ENCODE measurements around the gene AGK.
"Not testable (repeated sequence)": the region's sequence is repeated elsewhere in the genome, so short reads cannot be mapped to it uniquely, and the experiment has no call there.

AGK gene

DNA sequence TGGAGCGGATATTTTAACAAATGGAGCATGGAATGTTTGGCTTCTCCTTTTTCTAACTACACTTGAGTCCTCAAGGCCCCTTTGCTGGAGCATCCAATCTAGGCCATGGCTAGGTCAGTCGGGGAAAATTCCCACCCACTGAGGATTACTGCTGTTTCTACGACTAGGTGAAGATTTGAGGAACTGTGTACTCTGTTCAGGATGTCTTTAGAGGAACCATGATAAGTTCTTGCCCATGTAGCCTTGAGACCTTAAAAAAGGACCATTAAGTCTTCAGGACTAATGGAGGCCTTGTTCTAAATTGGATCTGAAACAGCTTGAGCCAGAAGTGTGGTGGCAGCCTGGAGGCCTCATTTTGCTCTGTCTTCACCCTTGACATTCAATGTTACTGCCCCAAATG, 6.2 kb downstream of the AGK start:
- DNase-seq (ENCODE audit: low read depth in 2 of 2): no peak

DNA sequence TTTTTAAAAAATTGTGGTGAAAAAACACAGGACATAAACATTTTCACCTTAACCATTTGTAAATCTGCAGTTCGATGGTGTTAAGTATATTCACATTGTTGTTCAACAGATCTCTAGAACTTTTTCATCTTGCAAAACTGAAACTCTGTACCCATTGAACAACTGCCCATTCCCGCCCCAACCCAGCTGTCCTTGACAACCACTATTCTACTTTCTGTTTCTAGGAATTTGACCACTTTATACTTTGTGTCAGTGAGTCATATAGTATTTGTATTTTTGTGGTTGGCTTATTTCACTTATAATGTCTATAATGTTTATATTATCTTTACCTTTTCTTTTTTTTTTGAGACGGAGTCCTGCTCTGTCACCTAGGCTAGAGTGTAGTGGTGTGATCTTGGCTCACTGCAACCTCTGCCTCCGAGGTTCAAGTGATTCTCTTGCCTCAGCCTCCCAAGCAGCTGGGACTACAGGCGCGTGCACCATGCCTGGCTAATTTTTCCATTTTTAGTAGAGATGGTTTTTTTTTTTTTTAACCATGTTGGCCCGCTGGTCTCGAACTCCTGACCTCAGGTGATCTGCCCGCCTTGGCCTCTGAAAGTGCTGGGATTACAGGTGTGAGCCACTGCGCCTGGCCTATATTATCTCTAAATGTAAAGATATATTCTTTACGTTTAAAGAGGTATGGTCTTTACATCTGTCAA, 6.8 kb downstream of the AGK start:
- not testable (repeated sequence) for DNase-seq (ENCODE audit: low read depth in 2 of 2)

DNA sequence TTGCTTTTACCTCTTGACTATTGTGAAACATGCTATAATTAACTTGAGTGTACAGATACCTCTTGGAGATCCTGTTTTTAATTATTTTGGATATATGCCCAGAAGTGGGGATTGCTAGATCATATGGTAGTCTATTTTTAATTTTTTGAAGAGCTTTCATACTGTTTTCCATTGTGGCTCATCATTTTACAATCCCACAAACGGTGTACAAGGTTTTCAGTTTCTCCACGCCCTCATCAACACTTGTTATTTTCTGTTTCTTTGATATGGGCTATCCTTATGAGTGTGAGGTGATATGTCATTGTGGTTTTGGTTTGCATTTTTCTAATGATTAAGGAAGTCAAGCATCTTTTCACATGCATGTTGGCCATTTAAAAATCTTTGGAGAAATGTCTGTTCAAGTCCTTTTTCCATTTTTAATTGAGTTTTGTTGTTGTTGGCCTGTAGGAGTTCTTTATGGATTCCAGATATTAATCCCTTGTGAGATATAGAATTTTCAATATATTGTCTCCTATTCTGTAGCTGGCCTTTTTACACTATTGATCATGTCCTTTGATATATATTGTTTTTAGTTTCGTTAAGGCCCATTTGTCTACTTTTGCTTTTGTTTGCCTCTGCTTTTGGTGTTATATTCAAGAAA, 7.5 kb downstream of the AGK start:
- no peak for DNase-seq (ENCODE audit: low read depth in 2 of 2)

DNA sequence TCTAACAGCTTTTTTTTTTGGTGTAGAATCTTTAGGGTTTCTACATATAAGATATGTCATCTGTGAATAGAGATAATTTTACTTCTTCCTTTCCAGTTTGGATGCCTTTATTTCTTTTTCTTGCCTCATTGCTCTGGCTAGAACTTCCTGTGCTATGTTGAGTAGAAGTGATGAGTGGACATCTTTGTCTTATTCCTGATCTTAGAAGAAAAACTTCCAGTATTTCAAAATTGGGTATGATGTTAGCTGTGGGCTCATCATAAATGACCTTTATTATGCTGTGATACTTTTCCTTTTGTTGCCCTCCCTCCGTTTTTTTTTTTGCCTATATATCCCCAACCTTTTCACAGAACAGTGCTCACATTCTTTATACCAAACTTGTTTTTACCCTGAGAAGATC, 8.8 kb downstream of the AGK start:
- no peak for DNase-seq (ENCODE audit: low read depth in 2 of 2)

DNA sequence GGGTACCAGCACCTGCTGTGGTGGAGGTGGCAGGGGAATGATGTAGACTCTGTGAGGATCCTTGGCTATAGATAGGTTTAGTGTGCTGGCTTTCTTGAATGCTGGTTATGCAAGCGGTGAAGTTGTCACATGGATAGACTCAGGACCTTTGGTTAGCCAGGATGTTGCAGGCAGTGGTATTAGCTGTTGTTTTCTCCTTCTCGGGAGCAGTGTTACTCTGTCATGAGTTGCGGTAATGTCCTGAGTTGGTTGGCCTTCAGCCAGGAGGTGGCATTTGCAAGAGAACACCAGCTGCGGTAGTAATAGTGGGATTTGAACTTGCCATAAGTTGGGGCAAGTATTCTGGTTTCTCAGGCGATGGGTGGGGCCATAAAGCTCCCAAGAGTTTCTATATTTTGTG, 10.8 kb downstream of the AGK start:
- DNase-seq (ENCODE audit: low read depth in 2 of 2): no peak

DNA sequence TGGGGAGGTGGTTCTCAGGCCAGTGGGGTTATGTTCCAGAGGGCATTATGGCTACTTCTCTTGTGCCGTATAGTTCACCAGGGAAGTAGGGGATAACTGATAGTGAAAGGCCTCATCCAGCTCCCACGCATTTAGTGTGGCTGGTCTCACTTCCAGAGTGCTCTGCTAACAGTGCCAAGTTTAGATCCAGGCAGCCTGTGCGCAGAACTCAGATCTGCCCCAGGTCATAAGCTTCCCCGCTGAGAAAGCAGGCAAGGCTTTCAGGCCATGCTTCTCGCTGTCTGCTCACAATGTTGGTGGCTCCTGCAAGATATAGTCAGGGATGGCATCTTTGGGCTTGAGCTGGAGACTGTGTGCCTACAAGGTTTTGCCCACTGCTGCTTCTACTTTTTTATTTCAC, 11.3 kb downstream of the AGK start:
- DNase-seq (ENCODE audit: low read depth in 2 of 2): no peak

DNA sequence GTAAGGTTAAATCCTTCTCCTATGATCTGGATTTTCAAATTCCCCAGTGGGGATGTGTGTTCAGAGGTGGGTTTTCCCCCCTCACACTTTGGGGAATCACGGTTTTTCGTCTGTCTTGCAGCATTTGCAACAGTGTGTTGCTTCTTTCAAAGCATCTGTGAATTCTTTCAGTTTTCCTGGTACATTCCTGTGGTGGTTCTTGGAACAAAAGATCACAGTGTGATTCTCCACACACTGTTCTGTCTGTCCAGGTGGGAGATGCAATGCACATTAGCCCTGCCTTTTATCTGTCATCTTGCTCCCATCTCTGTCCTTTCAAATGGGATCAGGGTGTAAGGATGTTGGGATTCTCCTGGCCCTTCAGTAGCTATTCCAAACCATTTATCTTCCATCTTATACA, 11.8 kb downstream of the AGK start:
- no peak for DNase-seq (ENCODE audit: low read depth in 2 of 2)

DNA sequence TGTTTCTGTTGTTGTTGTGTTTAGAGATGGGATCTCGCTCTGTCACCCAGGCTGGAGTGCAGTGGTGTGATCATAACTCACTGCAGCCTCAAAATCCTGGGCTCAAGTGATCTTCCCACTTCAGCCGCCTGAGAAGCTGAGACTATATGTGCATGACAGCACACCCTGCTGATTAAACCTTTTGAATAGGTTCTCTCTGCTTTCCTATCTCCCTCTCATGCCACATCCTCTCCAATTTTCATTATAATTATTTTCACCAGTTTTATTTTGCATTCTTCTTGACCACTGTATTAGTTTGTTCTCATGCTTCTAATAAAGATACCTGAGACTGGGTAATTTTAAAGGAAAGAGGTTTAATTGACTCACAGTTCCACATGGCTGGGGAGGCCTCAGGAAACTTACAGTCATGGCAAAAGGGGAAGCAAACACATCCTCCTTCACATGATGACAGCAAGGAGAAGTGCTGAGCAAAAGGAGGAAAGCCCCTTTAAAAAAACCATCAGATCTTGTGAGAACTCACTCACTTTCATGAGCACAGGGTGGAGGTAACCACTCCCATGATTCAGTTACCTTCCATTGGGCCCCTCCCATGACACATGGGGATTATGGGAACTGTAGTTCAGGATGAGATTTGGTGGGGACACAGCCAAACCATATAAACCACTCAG, 12.9 kb downstream of the AGK start:
- DNase-seq (ENCODE audit: low read depth in 2 of 2): no peak

DNA sequence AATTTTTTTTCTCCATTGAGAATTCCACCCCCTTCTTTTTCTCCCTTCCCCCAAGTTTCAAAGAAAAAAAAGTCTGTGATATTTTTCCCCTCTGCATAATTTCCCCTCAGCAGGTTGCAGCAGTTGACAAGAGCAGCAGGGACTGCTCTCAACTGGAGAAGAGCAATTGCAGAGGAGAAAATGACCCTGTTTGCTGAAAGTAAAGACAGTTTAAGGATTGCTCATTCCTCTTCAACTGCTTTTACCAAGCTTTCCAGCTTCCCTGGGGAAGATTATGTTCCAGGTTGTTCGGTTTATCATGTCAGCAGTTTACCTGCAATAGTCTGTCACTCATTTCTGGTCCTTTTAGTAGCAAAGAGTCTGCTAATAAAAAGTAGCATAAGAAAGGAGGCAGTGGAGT, 16.2 kb downstream of the AGK start:
- DNase-seq (ENCODE audit: low read depth in 2 of 2): no peak

DNA sequence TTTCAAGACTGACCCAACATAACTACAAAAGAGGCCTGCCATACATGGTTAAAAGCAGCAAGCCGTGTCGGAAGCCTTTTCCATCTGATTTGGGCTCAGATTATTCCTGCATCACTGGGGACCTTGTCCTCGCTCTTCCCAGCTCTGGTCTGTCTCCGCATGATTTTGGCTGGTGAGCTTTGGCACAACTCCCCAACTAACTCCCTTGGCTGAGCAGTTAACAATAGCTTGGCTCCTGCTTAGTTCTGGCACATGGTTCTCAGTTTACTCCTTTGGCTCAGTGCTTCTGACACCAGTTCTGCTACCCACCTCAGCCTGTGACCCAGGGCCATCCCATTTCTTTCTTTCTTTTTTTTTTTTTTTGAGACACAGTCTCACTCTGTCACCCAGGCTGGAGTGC, 17.0 kb downstream of the AGK start:
- DNase-seq (ENCODE audit: low read depth in 2 of 2): no peak

DNA sequence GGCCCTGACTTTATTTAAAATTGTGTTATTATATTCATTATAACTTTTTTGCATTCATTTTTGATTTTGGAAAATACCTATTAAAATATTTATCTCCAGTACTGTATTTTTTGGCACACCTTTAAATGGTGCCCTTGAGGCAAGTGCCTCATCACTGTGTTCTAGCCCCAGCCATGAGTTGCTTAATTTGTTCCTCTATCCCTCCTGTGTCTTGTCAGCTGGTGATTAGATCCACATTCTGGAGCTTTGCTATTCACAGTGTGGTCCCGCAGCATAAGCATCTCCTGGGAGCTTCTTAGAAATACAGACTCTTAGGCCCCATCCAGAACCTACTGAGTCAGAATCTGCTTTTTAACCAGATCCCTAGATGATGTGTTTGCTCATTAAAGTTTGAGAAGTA, 19.8 kb downstream of the AGK start:
- no peak for DNase-seq (ENCODE audit: low read depth in 2 of 2)

DNA sequence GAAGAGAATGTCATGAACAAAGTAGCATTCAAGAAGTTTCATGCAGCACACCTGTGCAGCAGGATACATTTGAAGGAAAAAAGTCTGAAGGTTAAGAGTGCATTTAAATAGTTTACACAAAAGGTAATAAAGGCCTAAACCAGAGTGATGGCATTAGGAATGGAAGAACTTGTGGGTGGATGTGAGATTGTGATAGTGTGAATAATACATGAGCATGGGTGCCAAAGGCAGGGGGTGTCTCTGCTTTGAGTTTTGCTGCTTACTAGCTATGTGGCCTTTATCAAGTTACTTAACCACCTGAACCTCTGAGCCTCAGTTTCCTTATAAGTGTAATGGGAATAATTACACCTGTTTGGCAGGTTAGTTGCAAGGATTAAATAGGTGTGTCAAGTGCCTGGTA, 21.0 kb downstream of the AGK start:
- no peak for DNase-seq (ENCODE audit: low read depth in 2 of 2)

DNA sequence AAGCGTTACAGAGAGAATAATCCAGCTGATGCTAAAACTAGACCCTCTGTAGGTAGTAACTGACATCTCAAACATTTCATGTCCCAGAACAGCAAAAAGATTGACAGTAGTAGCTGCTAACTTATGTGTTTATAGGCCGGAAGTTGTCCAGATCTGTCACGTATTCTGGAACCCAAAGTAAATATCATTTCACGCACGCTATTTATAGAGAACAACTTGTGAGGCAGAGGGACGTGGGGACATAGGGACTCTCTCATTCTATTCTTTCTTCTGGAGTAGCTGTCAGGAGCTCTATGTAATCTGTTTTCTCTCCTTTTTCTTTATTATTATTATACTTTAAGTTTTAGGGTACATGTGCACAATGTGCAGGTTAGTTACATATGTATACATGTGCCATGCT, 22.3 kb downstream of the AGK start:
- DNase-seq (ENCODE audit: low read depth in 2 of 2): no peak

DNA sequence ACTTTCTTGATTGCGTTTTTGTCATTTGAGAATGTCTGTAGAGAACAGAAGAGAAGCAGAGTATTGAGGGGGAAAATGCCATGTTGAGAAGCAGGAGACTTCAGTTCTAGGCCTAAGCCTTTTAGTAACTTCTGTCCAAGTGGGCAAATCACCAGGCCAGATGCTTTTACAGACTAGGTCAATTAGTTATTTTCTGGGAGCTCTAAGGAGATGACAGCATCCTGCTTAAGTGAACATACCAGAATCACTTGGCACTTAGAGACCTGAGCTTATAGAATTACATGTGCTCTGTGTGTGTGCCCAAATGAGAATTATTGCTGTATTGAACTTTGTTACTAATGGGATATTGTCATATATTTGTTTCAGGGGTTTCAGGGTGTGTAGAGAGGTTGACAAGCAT, 24.0 kb downstream of the AGK start:
- no peak for DNase-seq (ENCODE audit: low read depth in 2 of 2)

DNA sequence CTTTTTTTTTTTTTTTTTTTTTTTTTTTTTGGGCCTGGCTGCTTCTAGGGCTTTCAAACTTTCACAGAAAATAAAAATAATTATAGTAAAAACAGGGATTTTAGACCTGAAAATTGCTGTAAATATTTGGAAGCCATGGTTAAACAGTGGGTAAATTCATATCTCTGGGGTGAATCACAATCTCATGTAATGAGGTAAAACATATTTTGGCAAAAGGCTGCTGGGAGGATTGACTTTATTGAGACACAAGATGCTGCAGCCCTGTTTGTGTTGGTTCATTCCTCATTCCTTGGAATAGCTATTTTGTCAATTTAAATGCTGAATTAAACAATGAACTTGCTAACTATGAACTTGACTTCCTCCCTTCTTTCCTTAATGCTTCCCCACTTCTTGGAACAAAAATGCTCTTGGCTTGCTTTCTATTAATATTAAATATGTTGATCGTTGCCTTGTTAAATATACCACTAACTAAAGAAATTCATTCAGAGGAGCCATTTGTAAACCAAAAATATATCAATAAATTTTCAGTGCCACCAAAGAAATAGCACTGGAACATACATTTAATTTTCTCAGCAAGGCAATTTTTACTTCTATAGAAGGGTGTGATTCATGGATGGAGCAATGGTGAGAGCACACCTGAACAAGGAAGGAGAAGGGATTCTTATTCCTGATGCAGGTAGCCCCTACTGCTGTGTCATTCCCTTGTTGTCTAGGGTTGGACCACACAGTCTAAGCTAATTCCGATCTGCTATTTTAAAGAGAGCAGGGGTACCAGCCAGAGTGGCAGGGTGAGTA, 24.6 kb downstream of the AGK start:
- DNase-seq (ENCODE audit: low read depth in 2 of 2): no peak

DNA sequence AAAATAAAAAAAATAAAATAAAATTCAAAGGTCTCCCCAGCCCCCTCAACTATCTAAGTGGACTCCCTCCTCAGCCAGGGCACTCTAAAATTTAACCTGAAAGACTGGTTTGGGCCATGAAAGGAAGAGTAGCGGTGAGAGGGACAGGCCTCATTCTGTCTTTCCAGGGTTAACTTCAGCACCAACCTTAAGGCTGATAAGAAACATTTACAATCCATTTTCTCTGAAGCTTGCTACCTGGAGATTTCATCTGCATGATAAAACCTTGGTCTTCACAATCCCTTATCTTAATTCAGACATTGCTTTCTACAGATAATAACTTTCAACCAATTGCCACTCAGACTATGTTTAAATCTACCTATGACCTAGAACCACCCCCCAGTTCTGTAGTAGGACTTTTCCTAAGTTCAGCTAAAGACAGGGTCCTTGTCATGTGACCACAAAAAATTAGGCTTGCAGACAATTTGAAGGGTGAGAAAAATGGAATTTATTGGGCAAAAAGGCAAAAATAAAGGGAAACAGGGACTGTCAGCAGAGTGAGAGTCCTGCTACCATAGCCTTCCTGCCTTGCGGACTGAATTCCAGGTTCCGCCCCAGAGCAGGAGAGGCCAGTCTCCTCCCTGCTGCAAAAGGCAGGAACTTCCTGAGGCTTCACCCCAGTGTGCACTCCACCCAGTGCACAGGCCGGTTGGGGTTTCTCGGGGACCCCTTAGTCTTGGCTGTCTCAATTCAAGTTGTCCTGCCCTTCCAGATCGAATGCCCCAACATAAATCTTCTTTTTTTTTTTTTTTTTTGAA, 26.0 kb downstream of the AGK start:
- no peak for DNase-seq (ENCODE audit: low read depth in 2 of 2)

DNA sequence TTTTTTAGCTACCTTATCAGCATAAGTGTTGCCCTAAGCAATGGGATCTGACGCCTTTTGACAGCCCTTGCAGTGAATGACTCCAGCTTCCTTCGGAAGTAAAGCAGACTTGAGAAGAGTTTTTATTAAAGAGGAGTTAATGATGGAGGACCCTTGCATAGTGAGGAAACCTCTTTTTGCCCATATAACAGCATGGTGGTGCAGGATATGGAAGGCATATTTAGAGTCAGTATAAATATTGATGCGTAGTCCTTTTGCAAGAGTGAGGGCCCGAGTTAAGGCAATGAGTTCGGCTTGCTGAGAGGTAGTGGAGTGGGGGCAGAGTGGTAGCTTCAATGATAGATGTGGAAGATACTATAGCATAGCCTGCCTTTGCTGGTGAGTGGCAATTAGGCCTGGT, 28.7 kb downstream of the AGK start:
- not testable (repeated sequence) for DNase-seq (ENCODE audit: low read depth in 2 of 2)

DNA sequence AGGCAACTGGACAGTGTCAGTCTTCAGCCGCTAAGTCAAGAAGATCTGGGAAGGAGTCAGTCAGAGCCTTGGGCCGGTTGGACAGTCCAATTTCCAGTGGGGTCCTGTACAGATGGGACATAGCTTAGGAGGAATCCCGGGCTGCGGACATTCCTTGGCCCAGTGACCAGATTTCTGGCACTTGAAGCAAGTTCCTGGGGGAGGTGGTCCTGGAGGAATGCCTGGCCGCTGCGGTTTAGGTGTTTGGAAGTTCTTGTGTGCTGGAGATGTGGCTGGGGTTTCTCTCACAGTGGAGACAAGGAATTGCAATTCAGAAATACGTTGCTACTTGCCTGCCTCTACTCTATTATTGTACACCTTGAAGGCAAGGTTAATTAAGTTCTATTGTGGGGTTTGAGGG, 30.9 kb downstream of the AGK start:
- not testable (repeated sequence) for DNase-seq (ENCODE audit: low read depth in 2 of 2)

DNA sequence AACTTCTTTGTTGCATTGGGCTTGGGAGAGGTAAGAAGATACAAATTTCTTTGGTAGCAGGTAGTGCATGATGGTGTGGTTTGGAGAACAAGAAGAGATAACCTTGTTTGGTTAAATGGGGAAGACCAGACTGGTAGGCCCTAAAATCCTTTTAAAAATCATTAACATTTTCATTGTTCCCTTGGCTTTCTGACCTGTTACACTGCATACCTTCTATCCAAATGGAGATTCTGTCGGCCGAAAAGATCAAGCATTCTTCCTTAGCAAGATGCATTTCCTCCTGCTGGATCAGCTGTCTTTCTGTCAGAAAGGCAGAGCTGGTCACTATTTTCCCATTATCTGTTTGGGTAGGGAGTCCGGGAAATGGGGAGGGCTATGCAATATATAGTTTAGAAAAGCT, 33.7 kb downstream of the AGK start:
- DNase-seq (ENCODE audit: low read depth in 2 of 2): no peak

DNA sequence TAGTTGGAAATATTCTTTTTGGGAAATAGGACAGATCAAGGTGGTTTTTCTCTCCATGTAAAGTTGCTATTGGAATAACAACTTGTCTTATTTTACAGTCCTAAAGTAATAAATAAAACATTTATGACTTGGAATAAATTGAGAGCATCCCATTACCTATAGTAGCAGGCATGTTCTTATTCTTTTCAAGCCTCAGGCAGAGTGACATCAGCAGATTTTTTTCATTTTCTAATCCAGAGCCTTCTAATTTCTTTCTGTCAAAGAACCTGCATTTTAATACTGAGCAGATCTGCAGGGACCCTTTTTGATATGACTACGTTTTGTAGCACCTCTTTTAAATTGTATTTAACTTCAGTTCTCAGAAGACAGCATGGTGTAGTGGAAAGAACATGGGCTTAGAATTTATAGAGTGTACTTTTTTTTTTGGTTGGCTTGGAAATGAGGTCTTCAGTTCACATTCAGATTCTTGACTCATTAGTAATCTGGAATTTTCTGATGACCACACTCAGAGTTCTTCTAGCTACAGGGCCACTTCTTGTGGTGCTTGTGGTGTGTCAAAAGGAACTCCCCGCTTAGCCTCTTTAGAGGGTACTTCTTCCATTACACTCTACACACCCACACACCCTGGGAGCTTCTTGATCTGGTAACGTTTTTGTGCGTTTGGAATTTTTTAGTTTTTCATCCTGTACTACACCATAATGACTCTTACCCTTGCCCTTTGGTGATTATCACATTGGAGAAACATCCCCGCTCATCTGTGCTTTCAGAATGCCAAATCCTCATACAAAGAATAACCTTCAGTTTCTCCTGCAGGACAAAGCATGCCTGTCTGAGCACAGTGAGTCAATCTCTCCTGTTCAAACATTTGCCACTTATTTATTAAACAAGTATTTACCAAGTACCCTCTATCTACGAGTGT, 34.6 kb downstream of the AGK start:
- no peak for DNase-seq (ENCODE audit: low read depth in 2 of 2)

DNA sequence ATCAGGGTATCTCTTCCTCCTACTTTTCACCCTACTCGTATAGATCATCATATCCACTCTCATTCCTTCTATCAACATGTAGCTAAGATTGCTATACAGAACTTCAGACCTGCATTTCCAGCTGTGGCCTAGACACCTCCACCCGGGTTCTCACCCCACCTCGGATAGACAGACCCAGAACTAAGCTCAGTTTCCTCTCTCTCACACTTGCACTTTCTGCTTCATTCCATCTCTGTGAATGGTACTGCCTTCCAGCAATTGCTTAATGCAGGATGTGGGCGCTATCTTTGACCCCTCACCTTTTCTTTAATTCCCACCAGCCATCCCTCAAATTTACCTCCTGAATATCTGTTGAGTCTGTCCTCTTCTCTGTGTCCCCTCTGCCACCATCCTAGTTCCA, 35.7 kb downstream of the AGK start:
- DNase-seq (ENCODE audit: low read depth in 2 of 2): no peak

All from stimulated activated CD8-positive, alpha-beta memory T cell treated with anti-CD3 and anti-CD28 coated beads, Interleukin-7, amount 100 ng/mL, for 1 hour (primary cell).